AG20443 (cell line): ENCODE data around the gene IWS1.
"Not testable (repeated sequence)": the region's sequence is repeated elsewhere in the genome, so short reads cannot be mapped to it uniquely, and the experiment has no call there.

Experiments used
- DNase-seq: peaks from one replicate; pipeline ENCODE4 v3.0.0; 2012; ENCODE audit warnings: low spot score, mixed read lengths

Gene IWS1

GRCh38 chr2:127560201-127560930 is 34.1 kb upstream of the IWS1 start:
- no peak for DNase-seq

- no peak for DNase-seq
Measured at GRCh38 chr2:127559454-127559853, 33.2 kb upstream of the IWS1 start.

- no peak for DNase-seq
Measured at GRCh38 chr2:127558911-127559310, 32.6 kb upstream of the IWS1 start.

DNA sequence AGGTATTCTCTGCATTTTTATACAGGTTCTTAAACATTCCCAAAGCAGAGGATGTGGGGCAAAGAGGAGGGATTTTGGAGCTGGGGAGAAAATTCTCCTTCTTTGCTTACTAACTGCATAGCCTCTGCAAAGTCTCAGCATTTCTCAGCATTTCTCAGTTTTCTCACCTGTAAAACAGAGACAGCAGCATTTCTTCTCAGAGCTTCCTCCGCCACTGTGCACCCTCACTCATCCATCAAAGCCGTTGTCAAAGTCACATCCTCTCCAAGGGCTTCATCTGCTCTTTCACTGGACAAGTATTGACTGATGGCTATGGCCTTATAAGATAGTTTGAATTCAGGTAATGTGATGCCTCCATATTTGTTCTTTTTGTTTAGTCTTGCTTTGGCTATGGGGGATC is 26.6 kb upstream of the IWS1 start:
- no peak for DNase-seq

DNA sequence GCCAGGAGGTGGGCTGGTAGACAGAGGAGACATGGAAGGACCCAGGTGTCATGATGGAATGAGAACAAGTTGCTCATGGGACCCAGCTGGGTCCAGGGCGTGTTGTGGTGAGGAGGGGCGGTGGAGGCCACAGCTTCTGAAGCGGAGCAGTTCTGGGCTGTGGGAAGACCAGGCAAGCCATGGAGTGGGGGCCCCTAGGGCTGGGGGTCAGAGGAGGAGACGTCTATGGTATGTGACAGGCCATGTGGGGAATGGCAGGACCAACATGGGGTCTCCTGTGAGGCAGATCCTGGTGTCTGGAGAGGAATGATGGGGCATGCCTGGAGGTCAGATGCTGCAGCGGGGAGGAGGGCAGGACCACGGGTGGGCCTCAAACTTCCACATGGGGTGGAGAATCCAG is 26.0 kb upstream of the IWS1 start:
- DNase-seq: no peak

DNA sequence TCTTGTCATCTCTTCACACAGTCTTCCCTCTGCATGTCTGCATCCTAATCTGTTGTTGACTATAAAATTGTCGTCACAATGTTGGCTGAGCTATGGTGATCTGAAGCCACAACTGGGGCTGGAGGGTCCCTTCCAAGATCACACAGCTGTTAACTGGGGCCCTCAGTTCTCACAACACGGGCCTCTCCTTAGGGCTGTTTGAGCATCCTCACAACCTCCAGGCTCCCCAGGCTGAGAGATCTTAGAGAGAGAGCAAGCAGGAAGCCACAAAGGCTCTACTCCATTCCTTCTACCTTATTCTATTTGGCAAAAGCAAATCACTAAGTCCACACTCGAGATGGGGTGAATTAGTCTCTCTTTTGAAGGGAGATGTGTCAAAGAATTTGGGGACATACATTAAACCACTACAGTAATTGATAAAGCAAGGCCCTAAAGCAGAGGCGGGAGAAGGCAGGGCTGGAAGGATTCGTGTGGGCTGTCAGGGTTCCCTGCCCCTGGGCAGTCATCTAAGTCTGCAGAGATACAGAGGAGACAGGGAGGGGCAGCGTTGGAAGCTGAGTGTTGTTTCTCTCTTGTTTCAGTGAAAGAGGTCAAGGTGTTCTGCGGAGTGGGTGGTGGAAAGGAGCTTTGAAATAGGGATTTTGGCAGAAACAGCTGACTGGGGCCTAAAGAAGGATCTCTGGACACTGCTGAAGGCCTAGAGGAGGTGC is 25.1 kb upstream of the IWS1 start:
- DNase-seq: no peak

DNA sequence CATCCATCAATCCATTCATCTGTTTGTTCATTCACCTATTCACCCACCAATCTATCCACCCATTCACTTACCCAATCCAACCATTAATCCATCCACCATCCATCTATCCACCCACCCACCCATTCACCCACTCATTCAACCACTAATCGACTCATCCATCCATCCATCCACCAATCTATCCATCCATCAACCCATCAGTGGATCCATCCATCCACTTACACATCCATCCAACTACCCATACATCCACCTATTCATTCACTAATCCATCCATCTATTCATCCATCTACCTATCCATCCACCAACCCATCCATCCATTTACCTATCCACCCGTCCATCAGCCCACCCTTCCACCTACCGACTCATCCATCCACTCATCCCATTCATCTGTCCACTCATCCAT is 20.5 kb upstream of the IWS1 start:
- no peak for DNase-seq

- peak; percentile 4 for DNase-seq
Measured at GRCh38 chr2:127545796-127546195, 19.5 kb upstream of the IWS1 start.

- no peak for DNase-seq
Measured at GRCh38 chr2:127545189-127545588, 18.9 kb upstream of the IWS1 start.

GRCh38 chr2:127543013-127543501 is 16.8 kb upstream of the IWS1 start:
- DNase-seq: not testable (repeated sequence)

- no peak for DNase-seq
Measured at GRCh38 chr2:127542231-127542630, 15.9 kb upstream of the IWS1 start.

GRCh38 chr2:127541809-127542208 is 15.5 kb upstream of the IWS1 start:
- peak; percentile 37 for DNase-seq

- DNase-seq: no peak
Measured at GRCh38 chr2:127537644-127538043, 11.4 kb upstream of the IWS1 start.

GRCh38 chr2:127536707-127537541 is 10.6 kb upstream of the IWS1 start:
- no peak for DNase-seq

GRCh38 chr2:127535918-127536317 is 9.6 kb upstream of the IWS1 start:
- no peak for DNase-seq

- no peak for DNase-seq
Measured at GRCh38 chr2:127535422-127535901, 9.2 kb upstream of the IWS1 start, which contains the start of gene MYO7B. Gene MYO7B (plus strand): TSS chr2:127535683. CDS start chr2:127559723, 24,040 bp downstream.

DNA sequence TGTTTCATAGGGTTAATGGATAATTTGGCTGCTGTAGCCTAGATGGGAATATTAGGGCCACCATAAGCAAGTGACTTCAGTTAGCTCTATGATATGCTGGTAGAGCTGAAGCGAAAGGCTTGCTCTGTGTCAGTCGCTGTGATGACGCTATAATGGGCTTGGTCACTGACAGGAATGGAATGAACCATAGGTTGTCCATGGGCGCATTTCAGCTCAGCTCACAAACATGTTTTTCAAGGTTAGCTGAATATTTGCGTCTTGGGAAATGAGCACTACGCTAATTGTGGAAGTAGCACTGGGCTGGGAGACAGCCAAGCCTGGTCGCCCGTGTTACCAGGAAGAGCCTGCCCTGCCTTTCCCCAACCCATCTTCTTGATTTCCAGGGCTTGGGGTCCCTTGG is 6.0 kb upstream of the IWS1 start:
- DNase-seq: no peak

DNA sequence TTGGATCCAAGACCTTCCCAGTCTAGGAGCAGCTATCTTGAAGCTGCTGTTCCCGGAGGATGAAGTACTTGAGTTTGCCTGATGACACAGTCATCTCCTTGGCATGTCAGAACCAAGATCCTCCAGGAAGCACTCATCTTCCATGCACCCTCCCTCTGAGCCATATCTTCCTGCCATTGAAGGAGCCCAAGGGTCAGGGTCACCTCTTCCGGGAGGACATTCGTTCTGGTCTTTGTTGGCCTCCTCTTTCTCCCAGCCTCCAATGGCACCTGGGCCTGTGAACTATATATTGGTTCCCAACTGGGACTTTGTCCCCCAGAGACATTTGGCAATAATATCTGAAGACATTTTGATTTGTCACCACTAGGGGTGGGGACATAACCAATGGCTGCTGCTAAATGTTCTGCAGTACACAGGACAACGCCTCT is 4.9 kb upstream of the IWS1 start:
- DNase-seq: peak; percentile 37

GRCh38 chr2:127530245-127531140 is 4.2 kb upstream of the IWS1 start:
- DNase-seq: no peak

GRCh38 chr2:127529416-127529815 is 3.1 kb upstream of the IWS1 start:
- not testable (repeated sequence) for DNase-seq

GRCh38 chr2:127528487-127528886 is 2.2 kb upstream of the IWS1 start:
- DNase-seq: no peak
